ENCODE results near the gene TCEAL8.
"Not testable (repeated sequence)": the region's sequence is repeated elsewhere in the genome, so short reads cannot be mapped to it uniquely, and the experiment has no call there.

Gene TCEAL8

GRCh38 chrX:103248553-103248952 lies 6.4 kb downstream of the TCEAL8 start:
- peak in 1 of 2 experiments; percentile 7 for DNase-seq (ENCODE audit: low read depth in 1 of 2, low spot score in 1 of 2)
- in situ Hi-C loops (cut with HindIII; ENCODE audit: low pct_unique_long_range_greater_than_20kb, low sequenced_read_pairs), result no loop called here
- TF ChIP-seq JUND (IDR thresholded peaks at IDR 0.05; ENCODE audit: low read depth), result no peak

- in situ Hi-C loops (cut with HindIII; ENCODE audit: low pct_unique_long_range_greater_than_20kb, low sequenced_read_pairs), result no loop called here
- DNase-seq (ENCODE audit: low read depth in 1 of 2, low spot score in 1 of 2), result no peak
- TF ChIP-seq JUND (IDR thresholded peaks at IDR 0.05; ENCODE audit: low read depth), result no peak
Observed at GRCh38 chrX:103240155-103240554, 14.8 kb downstream of the TCEAL8 start.

- in situ Hi-C loops (cut with HindIII; ENCODE audit: low pct_unique_long_range_greater_than_20kb, low sequenced_read_pairs), result no loop called here
- no peak for TF ChIP-seq JUND (IDR thresholded peaks at IDR 0.05; ENCODE audit: low read depth)
- no peak for DNase-seq (ENCODE audit: low read depth in 1 of 2, low spot score in 1 of 2)
Observed at GRCh38 chrX:103236296-103236695, 18.7 kb downstream of the TCEAL8 start.

GRCh38 chrX:103235608-103236007 lies 19.3 kb downstream of the TCEAL8 start:
- in situ Hi-C loops (cut with HindIII; ENCODE audit: low pct_unique_long_range_greater_than_20kb, low sequenced_read_pairs); DNase-seq (ENCODE audit: low read depth in 1 of 2, low spot score in 1 of 2): not testable (repeated sequence)

GRCh38 chrX:103234869-103235268 lies 20.1 kb downstream of the TCEAL8 start:
- in situ Hi-C loops (cut with HindIII; ENCODE audit: low pct_unique_long_range_greater_than_20kb, low sequenced_read_pairs), result no loop called here
- TF ChIP-seq JUND (IDR thresholded peaks at IDR 0.05; ENCODE audit: low read depth), result no peak
- no peak for DNase-seq (ENCODE audit: low read depth in 1 of 2, low spot score in 1 of 2)

GRCh38 chrX:103233263-103233662 lies 21.7 kb downstream of the TCEAL8 start:
- no peak for TF ChIP-seq JUND (IDR thresholded peaks at IDR 0.05; ENCODE audit: low read depth)
- DNase-seq (ENCODE audit: low read depth in 1 of 2, low spot score in 1 of 2), result no peak
- in situ Hi-C loops (cut with HindIII; ENCODE audit: low pct_unique_long_range_greater_than_20kb, low sequenced_read_pairs), result no loop called here

- in situ Hi-C loops (cut with HindIII; ENCODE audit: low pct_unique_long_range_greater_than_20kb, low sequenced_read_pairs), result not testable (repeated sequence)
Observed at GRCh38 chrX:103225918-103226317, 29.0 kb downstream of the TCEAL8 start.

GRCh38 chrX:103220511-103221323 lies 34.2 kb downstream of the TCEAL8 start:
- no peak for DNase-seq (ENCODE audit: low read depth in 1 of 2, low spot score in 1 of 2)
- in situ Hi-C loops (cut with HindIII; ENCODE audit: low pct_unique_long_range_greater_than_20kb, low sequenced_read_pairs), result no loop called here
- TF ChIP-seq JUND (IDR thresholded peaks at IDR 0.05; ENCODE audit: low read depth), result no peak

More at GRCh38 chrX:103225918-103226317, 29.0 kb downstream of the TCEAL8 start:
- DNase-seq (ENCODE audit: low read depth in 1 of 2, low spot score in 1 of 2), result not testable (repeated sequence)

- in situ Hi-C loops (cut with HindIII; ENCODE audit: low pct_unique_long_range_greater_than_20kb, low sequenced_read_pairs), result no loop called here
- no peak for DNase-seq (ENCODE audit: low read depth in 1 of 2, low spot score in 1 of 2)
- TF ChIP-seq JUND (IDR thresholded peaks at IDR 0.05; ENCODE audit: low read depth), result no peak
Observed at GRCh38 chrX:103215425-103215991, 39.4 kb downstream of the TCEAL8 start.

- DNase-seq (ENCODE audit: low read depth in 1 of 2, low spot score in 1 of 2), result peak; percentile 49 to 67
- no peak for TF ChIP-seq JUND (IDR thresholded peaks at IDR 0.05; ENCODE audit: low read depth)
- in situ Hi-C loops (cut with HindIII; ENCODE audit: low pct_unique_long_range_greater_than_20kb, low sequenced_read_pairs), result no loop called here
Observed at GRCh38 chrX:103214870-103215424, 40.0 kb downstream of the TCEAL8 start, which contains the start of gene BEX4. Gene BEX4 (plus strand): TSS chrX:103215108. CDS start chrX:103216154, 1,046 bp downstream.

GRCh38 chrX:103212749-103213457 lies 42.1 kb downstream of the TCEAL8 start:
- DNase-seq (ENCODE audit: low read depth in 1 of 2, low spot score in 1 of 2), result no peak

GRCh38 chrX:103211012-103211715 lies 43.8 kb downstream of the TCEAL8 start:
- no peak for TF ChIP-seq JUND (IDR thresholded peaks at IDR 0.05; ENCODE audit: low read depth)
- in situ Hi-C loops (cut with HindIII; ENCODE audit: low pct_unique_long_range_greater_than_20kb, low sequenced_read_pairs), result no loop called here
- DNase-seq (ENCODE audit: low read depth in 1 of 2, low spot score in 1 of 2), result peak in 1 of 2 experiments; percentile 40

More at GRCh38 chrX:103212749-103213457, 42.1 kb downstream of the TCEAL8 start:
- TF ChIP-seq JUND (IDR thresholded peaks at IDR 0.05; ENCODE audit: low read depth), result no peak
- in situ Hi-C loops (cut with HindIII; ENCODE audit: low pct_unique_long_range_greater_than_20kb, low sequenced_read_pairs), result no loop called here
